IMR-90 (cell line): ENCODE data around the gene HOXD8. TPM values are rescaled to one million over a fixed set of nuclear protein-coding genes. Genes with fewer than 3 reads are reported as not detected.

ENCODE experiments used
- ATAC-seq: fragments of 200-7000 bp; cut with Tn5 transposase; 2 replicates; pipeline ENCODE4 v1.9.1; 2020; ENCODE audit warnings: low read depth, mild to moderate bottlenecking, moderate library complexity
- BruUV-seq: library from RNA; stranded (reverse); fragments of 400-500 nt; replicated peaks from 2 replicates; lab custom pipeline; 2021; lab: Mats Ljungman, UMichigan
- CTCF ChIA-PET: fragments of 300-600 bp; formaldehyde crosslinking; extraction: SDS; loops from one replicate; lab custom pipeline; 2021; ENCODE audit warnings: antibody characterized with exemption; lab: Yijun Ruan, JAX
- POLR2A ChIA-PET: fragments of 300-600 bp; sonication (Branson Sonifier 250); formaldehyde crosslinking; loops from one replicate; lab custom pipeline; 2022; ENCODE audit warnings: antibody characterized with exemption; ENCODE audit not compliant: unreplicated experiment; lab: Charles Lee
- DNase-seq: peaks from one replicate; pipeline ENCODE4 v3.0.0; 2013
- H2AFZ ChIP-seq: replicated peaks from 2 replicates; pipeline ENCODE3; 2013; ENCODE audit warnings: low read length, mild to moderate bottlenecking; ENCODE audit not compliant: poor library complexity
- H2AK5ac ChIP-seq: 2 replicates; pipeline ENCODE4 v1.6.1; 2013; ENCODE audit warnings: low read depth, low read length, inconsistent platforms
- H2AK9ac ChIP-seq: replicated peaks from 2 replicates; pipeline ENCODE3; 2013; ENCODE audit warnings: mild to moderate bottlenecking, low read depth, low read length, moderate library complexity; ENCODE audit not compliant: poor library complexity
- H2BK120ac ChIP-seq: 2 replicates; pipeline ENCODE4 v1.6.1; 2013; ENCODE audit warnings: low read depth, low read length, inconsistent platforms
- H2BK15ac ChIP-seq: 3 replicates; pipeline ENCODE4 v1.6.1; 2013; ENCODE audit warnings: low read depth, low read length, inconsistent platforms
- H2BK20ac ChIP-seq: 2 replicates; pipeline ENCODE4 v1.6.1; 2013; ENCODE audit warnings: low read depth, mild to moderate bottlenecking, inconsistent platforms, low read length, moderate library complexity
- H2BK5ac ChIP-seq: 2 replicates; pipeline ENCODE4 v1.6.1; 2013; ENCODE audit warnings: mild to moderate bottlenecking, low read depth, low read length, inconsistent platforms; ENCODE audit not compliant: poor library complexity, severe bottlenecking
- H3K14ac ChIP-seq: replicated peaks from 2 replicates; pipeline ENCODE4 v1.6.1; 2013; ENCODE audit warnings: low read depth, low read length, inconsistent platforms
- H3K18ac ChIP-seq: 2 replicates; pipeline ENCODE4 v1.6.1; 2013; ENCODE audit warnings: low read depth, low read length, control low read depth
- H3K23ac ChIP-seq: 2 replicates; pipeline ENCODE4 v1.6.1; 2013; ENCODE audit warnings: low read depth, low read length, inconsistent platforms
- H3K27ac ChIP-seq: 2 replicates; pipeline ENCODE4 v1.5.1; 2013; ENCODE audit warnings: mild to moderate bottlenecking, control low read depth, low read length; ENCODE audit not compliant: insufficient read depth
- H3K27me3 ChIP-seq: 2 replicates; pipeline ENCODE4 v1.6.1; 2013; ENCODE audit warnings: low read length; ENCODE audit not compliant: control insufficient read depth, insufficient read depth
- H3K36me3 ChIP-seq: 2 replicates; pipeline ENCODE4 v1.6.1; 2013; ENCODE audit warnings: low read length, mixed read lengths; ENCODE audit not compliant: control insufficient read depth, insufficient read depth
- H3K4ac ChIP-seq: 2 replicates; pipeline ENCODE4 v1.6.1; 2013; ENCODE audit warnings: low read depth, low read length, inconsistent platforms
- H3K4me1 ChIP-seq: 2 replicates; pipeline ENCODE4 v1.6.1; 2013; ENCODE audit warnings: low read length, mixed read lengths; ENCODE audit not compliant: control insufficient read depth, insufficient read depth
- H3K4me2 ChIP-seq: 2 replicates; pipeline ENCODE4 v1.6.1; 2013; ENCODE audit warnings: low read depth, mild to moderate bottlenecking, control low read depth, low read length, moderate library complexity
- H3K4me3 ChIP-seq: 2 replicates; pipeline ENCODE4 v1.5.1; 2013; ENCODE audit warnings: low read depth, mild to moderate bottlenecking, control low read depth, low read length, moderate library complexity; ENCODE audit not compliant: insufficient read depth
- H3K56ac ChIP-seq: 2 replicates; pipeline ENCODE4 v1.6.1; 2013; ENCODE audit warnings: low read length, inconsistent platforms; ENCODE audit not compliant: insufficient read depth; ENCODE audit errors: extremely low read depth
- H3K79me1 ChIP-seq, 2 experiments: 2 replicates each; pipeline ENCODE4 v1.6.1; 2013; ENCODE audit warnings: low read length in 2 of 2, inconsistent platforms in 1 of 2, low read depth in 1 of 2
- H3K9ac ChIP-seq: 2 replicates; pipeline ENCODE4 v1.6.1; 2013; ENCODE audit warnings: low read depth, low read length, control low read depth
- H3K9me1 ChIP-seq: 2 replicates; pipeline ENCODE4 v1.6.1; 2013; ENCODE audit warnings: low read length, inconsistent platforms; ENCODE audit not compliant: insufficient read depth
- H3K9me3 ChIP-seq: 2 replicates; pipeline ENCODE4 v1.6.1; 2013; ENCODE audit warnings: low read length; ENCODE audit not compliant: control insufficient read depth, insufficient read depth
- H4K20me1 ChIP-seq: 2 replicates; pipeline ENCODE4 v1.6.1; 2013; ENCODE audit warnings: low read length, inconsistent platforms; ENCODE audit not compliant: insufficient read depth
- H4K5ac ChIP-seq: 2 replicates; pipeline ENCODE4 v1.6.1; 2013; ENCODE audit warnings: mild to moderate bottlenecking, low read depth, low read length, control low read depth
- H4K8ac ChIP-seq, 2 experiments: 2 replicates each; pipeline ENCODE4 v1.6.1; 2013; ENCODE audit warnings: low read depth in 2 of 2, low read length in 2 of 2, control low read depth in 1 of 2, inconsistent platforms in 1 of 2
- H4K91ac ChIP-seq: 2 replicates; pipeline ENCODE4 v1.6.1; 2013; ENCODE audit warnings: low read depth, low read length, inconsistent platforms; ENCODE audit not compliant: insufficient read depth
- SMC3 ChIP-seq: fragments of 150-350 bp; IDR thresholded peaks from 2 replicates; pipeline ENCODE4 v1.6.1; 2016; ENCODE audit warnings: low read depth, mild to moderate bottlenecking, antibody characterized with exemption, low read length, moderate library complexity
- WGBS, 2 experiments: methylation state at CpG; one replicate each; pipeline versions ENCODE4 v1.1.5 to v1.1.7; 2013; ENCODE audit warnings: missing lambda C conversion rate in 2 of 2; ENCODE audit not compliant: insufficient read length in 1 of 2; ENCODE audit errors: extremely low coverage in 2 of 2; 5-methylcytosine and 5-hydroxymethylcytosine counted together
- dilution Hi-C: fragments of 300-500 bp; cut with HindIII; formaldehyde crosslinking; loops from one replicate; pipeline ENCODE4 v1.14.3; 2018; ENCODE audit warnings: low sequenced_read_pairs; ENCODE audit not compliant: unreplicated experiment
- in situ Hi-C: fragments of 300-500 bp; cut with MboI; formaldehyde crosslinking; loops from 3 replicates; pipeline ENCODE4 v1.14.3; 2019; ENCODE audit warnings: low sequenced_read_pairs, inconsistent platforms, mixed read lengths
- intact Hi-C: fragments of 100-400 bp; cut with micrococcal nuclease; formaldehyde crosslinking; loops from 2 replicates; pipeline ENCODE4 v1.10.0; 2022
- polyA plus RNA-seq, 3 experiments: library from polyadenylated mRNA; depleted of rRNA; stranded (reverse); fragments of >200 nt; gene quantifications; 2 replicates each; pipeline ENCODE4 v1.2.3, GENCODE V29; 2012; ENCODE audit warnings: low replicate concordance in 1 of 3
- total RNA-seq: library from RNA; depleted of rRNA; stranded (reverse); fragments of >200 nt; gene quantifications from 2 replicates; pipeline ENCODE4 v1.2.3, GENCODE V29; 2012
- TF ChIP-seq, protein P1 (sequence below): fragments of 150-350 bp; IDR thresholded peaks from 2 replicates; pipeline ENCODE4 v1.6.1; 2017; ENCODE audit warnings: mild to moderate bottlenecking, antibody characterized with exemption, low read length, low read depth

HOXD8 gene
- total and polyA plus RNA-seq, 2 of the 4 experiments (the other 2 are of a cell fraction): not detected

DNA sequence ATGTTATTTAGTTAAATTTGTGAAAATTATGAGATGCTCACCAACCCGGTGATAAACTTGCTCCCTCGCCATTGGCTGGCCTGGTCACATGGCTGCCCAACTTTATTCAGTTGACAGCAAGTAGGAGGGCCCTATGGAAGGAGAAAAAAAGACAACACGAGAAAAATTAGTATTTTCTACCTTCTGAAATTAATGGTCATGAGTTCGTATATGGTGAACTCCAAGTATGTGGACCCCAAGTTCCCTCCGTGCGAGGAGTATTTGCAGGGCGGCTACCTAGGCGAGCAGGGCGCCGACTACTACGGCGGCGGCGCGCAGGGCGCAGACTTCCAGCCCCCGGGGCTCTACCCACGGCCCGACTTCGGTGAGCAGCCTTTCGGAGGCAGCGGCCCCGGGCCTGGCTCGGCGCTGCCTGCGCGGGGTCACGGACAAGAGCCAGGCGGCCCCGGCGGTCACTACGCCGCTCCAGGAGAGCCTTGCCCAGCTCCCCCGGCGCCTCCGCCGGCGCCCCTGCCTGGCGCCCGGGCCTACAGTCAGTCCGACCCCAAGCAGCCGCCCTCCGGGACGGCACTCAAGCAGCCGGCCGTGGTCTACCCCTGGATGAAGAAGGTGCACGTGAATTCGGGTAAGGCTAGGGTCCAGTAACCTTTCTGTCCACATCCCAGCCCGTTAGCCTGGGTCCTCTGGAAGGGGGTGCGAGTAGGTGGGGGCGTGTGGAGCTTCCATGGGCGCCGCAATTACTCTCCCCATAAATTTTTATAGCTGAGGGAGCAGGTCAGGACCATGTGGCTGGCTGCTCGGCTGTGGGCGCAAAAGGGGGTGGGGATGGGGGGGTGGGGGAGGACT is 22.2 kb downstream of the HOXD8 start, which contains the start of gene HOXD4:
Gene HOXD4 (plus strand): TSS at position 109 of the 846 bp plus-strand sequence. CDS start 84 bp downstream, at position 193.
- H2AK5ac ChIP-seq: no peak within 1 kb of the TSS
- H4K20me1 ChIP-seq: no peaks in the 10 kb centered on the region
- H4K8ac ChIP-seq: no peak within 1 kb of the TSS
- H3K4me2 ChIP-seq: no peak within 1 kb of the TSS
- peaks cover 93% of the 10 kb centered on the region for H3K27me3 ChIP-seq
- peaks cover 9% of the 10 kb centered on the region for H3K9me3 ChIP-seq
- H3K18ac ChIP-seq: no peak within 1 kb of the TSS
- H4K91ac ChIP-seq: no peak within 1 kb of the TSS
- no peak within 1 kb of the TSS for H4K5ac ChIP-seq
- H2AK9ac ChIP-seq: no peak within 1 kb of the TSS
- in situ Hi-C loops (no loop called here), intact Hi-C loops (no loop called here), dilution Hi-C loops (no loop called here)
- 2% methylated on average over 14 of the region's 55 CpGs; no CpG with 5 or more reads in 1 of the 2 experiments for WGBS, 2 experiments
- H3K27ac ChIP-seq: no peak within 1 kb of the TSS
- no peak within 1 kb of the TSS for H3K9ac ChIP-seq
- no peak within 1 kb of the TSS for H3K4me3 ChIP-seq
- CTCF ChIA-PET: no interaction called here
- no peak within 1 kb of the TSS for H3K14ac ChIP-seq
- no TSS peak for BruUV-seq
- H3K9me1 ChIP-seq: no peaks in the 10 kb centered on the region
- no peak within 1 kb of the TSS for H3K23ac ChIP-seq
- no peak within 1 kb of the TSS for H2BK20ac ChIP-seq
- H3K36me3 ChIP-seq: no peaks in the 10 kb centered on the region
- no peak within 1 kb of the TSS for H2BK15ac ChIP-seq
- DNase-seq (no peak), ATAC-seq (no peak)
- no peaks in the 10 kb centered on the region for H3K4me1 ChIP-seq
- no peak within 1 kb of the TSS for H2AFZ ChIP-seq
- H3K79me1 ChIP-seq: no peaks in the 10 kb centered on the region
- H2BK120ac ChIP-seq: no peak within 1 kb of the TSS
- TF ChIP-seq, protein P1, sequence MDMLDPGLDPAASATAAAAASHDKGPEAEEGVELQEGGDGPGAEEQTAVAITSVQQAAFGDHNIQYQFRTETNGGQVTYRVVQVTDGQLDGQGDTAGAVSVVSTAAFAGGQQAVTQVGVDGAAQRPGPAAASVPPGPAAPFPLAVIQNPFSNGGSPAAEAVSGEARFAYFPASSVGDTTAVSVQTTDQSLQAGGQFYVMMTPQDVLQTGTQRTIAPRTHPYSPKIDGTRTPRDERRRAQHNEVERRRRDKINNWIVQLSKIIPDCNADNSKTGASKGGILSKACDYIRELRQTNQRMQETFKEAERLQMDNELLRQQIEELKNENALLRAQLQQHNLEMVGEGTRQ: peak; percentile 37; the same call in 1 of the 2 replicates
- no peak for TF ChIP-seq SMC3
- H3K4ac ChIP-seq: no peak within 1 kb of the TSS
- no peak within 1 kb of the TSS for H2BK5ac ChIP-seq
- H3K56ac ChIP-seq: no peak within 1 kb of the TSS
- POLR2A ChIA-PET: no interaction called here
